Middle frontal gyrus (tissue), 1 donor: ENCODE data around the gene FANCD2.
A peak's percentile ranks its signal among the peaks of the same experiment; 100 is the strongest.
"Not testable (repeated sequence)": the region's sequence is repeated elsewhere in the genome, so short reads cannot be mapped to it uniquely, and the experiment has no call there.

Experiments used
- DNase-seq: peaks from one replicate; pipeline ENCODE4 v3.0.0-alpha.2; 2015; ENCODE audit warnings: low spot score; ENCODE audit errors: extremely low spot score

FANCD2 gene

GRCh38 chr3:10099041-10099440 is 72.8 kb downstream of the FANCD2 start:
- peak; percentile 13 for DNase-seq

- no peak for DNase-seq
These were observed 80.7 kb downstream of the FANCD2 start for GRCh38 chr3:10106919-10107318.

- no peak for DNase-seq
These were observed 81.9 kb downstream of the FANCD2 start, which contains the start of gene FANCD2OS for GRCh38 chr3:10108091-10108490. TSS of gene FANCD2OS (minus strand) at chr3:10108255. CDS start at chr3:10104774, 3,481 bp downstream.

- peak; percentile 91 for DNase-seq
These were observed 89.3 kb downstream of the FANCD2 start, which contains the start of gene BRK1 for GRCh38 chr3:10115326-10116137. TSS of gene BRK1 (plus strand) at chr3:10115675. CDS start at chr3:10115702, 27 bp downstream.

- no peak for DNase-seq
These were observed 89.9 kb downstream of the FANCD2 start for GRCh38 chr3:10116138-10116460.

GRCh38 chr3:10116928-10117327 is 90.7 kb downstream of the FANCD2 start:
- DNase-seq = no peak

- DNase-seq = no peak
These were observed 93.1 kb downstream of the FANCD2 start for GRCh38 chr3:10119376-10119775.

GRCh38 chr3:10121064-10121463 is 94.8 kb downstream of the FANCD2 start:
- DNase-seq = no peak

GRCh38 chr3:10122724-10123123 is 96.5 kb downstream of the FANCD2 start:
- DNase-seq = no peak

- DNase-seq = not testable (repeated sequence)
These were observed 109.6 kb downstream of the FANCD2 start for GRCh38 chr3:10135872-10136271.

- no peak for DNase-seq
These were observed 110.3 kb downstream of the FANCD2 start for GRCh38 chr3:10136426-10137005.

- DNase-seq = no peak
These were observed 110.9 kb downstream of the FANCD2 start for GRCh38 chr3:10137178-10137577.

GRCh38 chr3:10140996-10141546 is 114.8 kb downstream of the FANCD2 start:
- no peak for DNase-seq

- DNase-seq = no peak
These were observed 116.7 kb downstream of the FANCD2 start for GRCh38 chr3:10142707-10143560.

GRCh38 chr3:10145685-10146084 is 119.4 kb downstream of the FANCD2 start:
- DNase-seq = no peak

GRCh38 chr3:10149226-10149625 is 123.0 kb downstream of the FANCD2 start:
- DNase-seq = no peak

GRCh38 chr3:10150987-10151386 is 124.8 kb downstream of the FANCD2 start:
- no peak for DNase-seq
